Lung (tissue), 12 donors: Measurements from ENCODE around the gene IL22RA1. TPM values are rescaled to one million over a fixed set of nuclear protein-coding genes. Genes with fewer than 3 reads are reported as not detected.

ENCODE experiments used
- ATAC-seq: fragments of 200-7000 bp; cut with Tn5 transposase; one replicate; pipeline ENCODE4 v1.9.1; 2020; ENCODE audit warnings: moderate number of reproducible peaks; ENCODE audit not compliant: insufficient read depth, low FRiP score
- DNase-seq, 3 donors: peaks; one replicate each; pipeline ENCODE4 v3.0.0-alpha.2; 2013 to 2017
- H3K27ac ChIP-seq, 2 donors: one replicate each; pipeline ENCODE4 v1.5.1; 2013; ENCODE audit warnings: mild to moderate bottlenecking in 2 of 2, moderate library complexity in 2 of 2, control low read depth in 1 of 2, inconsistent platforms in 1 of 2, low read depth in 1 of 2, low read length in 1 of 2
- H3K27me3 ChIP-seq, 3 donors: one replicate each; pipeline ENCODE4 v1.5.1; 2013; ENCODE audit warnings: low read length in 2 of 3; ENCODE audit not compliant: control insufficient read depth in 3 of 3, insufficient read depth in 3 of 3
- H3K36me3 ChIP-seq, 4 donors: one replicate each; pipeline ENCODE4 v1.5.1; 2013; ENCODE audit warnings: low read length in 4 of 4, mild to moderate bottlenecking in 1 of 4, moderate library complexity in 1 of 4; ENCODE audit not compliant: control insufficient read depth in 4 of 4, insufficient read depth in 4 of 4
- H3K4me1 ChIP-seq, 5 donors: one replicate each; pipeline ENCODE4 v1.5.1; 2013; ENCODE audit warnings: low read length in 5 of 5, mild to moderate bottlenecking in 2 of 5, moderate library complexity in 1 of 5; ENCODE audit not compliant: control insufficient read depth in 5 of 5, insufficient read depth in 5 of 5
- H3K4me3 ChIP-seq: one replicate; pipeline ENCODE4 v1.5.1; 2013; ENCODE audit warnings: mild to moderate bottlenecking, control low read depth, moderate library complexity
- H3K9ac ChIP-seq, 2 donors: one replicate each; pipeline ENCODE4 v1.5.1; 2013; ENCODE audit warnings: low read length in 2 of 2, control low read depth in 1 of 2; ENCODE audit not compliant: insufficient read depth in 1 of 2
- H3K9me3 ChIP-seq, 4 donors: one replicate each; pipeline ENCODE4 v1.5.1; 2013; ENCODE audit warnings: low read length in 3 of 4, mild to moderate bottlenecking in 1 of 4, moderate library complexity in 1 of 4; ENCODE audit not compliant: control insufficient read depth in 4 of 4, insufficient read depth in 3 of 4
- WGBS, 2 donors: extraction: QIAGEN DNeasy Blood & Tissue Kit; methylation state at CpG; one replicate each; pipeline ENCODE4 v1.1.7; 2013; 5-methylcytosine and 5-hydroxymethylcytosine counted together
- polyA plus RNA-seq, 2 donors: library from polyadenylated mRNA; stranded (reverse); fragments of 200-250 nt; gene quantifications; one replicate each; pipeline ENCODE4 v1.2.1, GENCODE V29; 2013
- total RNA-seq, 2 donors: library from RNA; depleted of rRNA in 1 of 2; stranded (reverse); fragments of >200 nt in 1 of 2; gene quantifications; one replicate each; pipeline ENCODE4 v1.2.1, GENCODE V29; 2014 to 2021
- TF ChIP-seq, protein P1 (sequence below): IDR thresholded peaks from 2 replicates; pipeline ENCODE4 v1.5.1; 2012; ENCODE audit warnings: mild to moderate bottlenecking; ENCODE audit errors: control extremely low read depth, extremely low read depth
- donor health status: control.
- donor health status: control.
- donor health status: Bipolar disorder and iron deficiency.
- donor health status: healthy.
- donor health status: DM: yes; HTN: yes; CAD: no.

The IL22RA1 gene
- total and polyA plus RNA-seq, 4 donors, result 0.09 to 1.0 (median 0.23) TPM

DNA sequence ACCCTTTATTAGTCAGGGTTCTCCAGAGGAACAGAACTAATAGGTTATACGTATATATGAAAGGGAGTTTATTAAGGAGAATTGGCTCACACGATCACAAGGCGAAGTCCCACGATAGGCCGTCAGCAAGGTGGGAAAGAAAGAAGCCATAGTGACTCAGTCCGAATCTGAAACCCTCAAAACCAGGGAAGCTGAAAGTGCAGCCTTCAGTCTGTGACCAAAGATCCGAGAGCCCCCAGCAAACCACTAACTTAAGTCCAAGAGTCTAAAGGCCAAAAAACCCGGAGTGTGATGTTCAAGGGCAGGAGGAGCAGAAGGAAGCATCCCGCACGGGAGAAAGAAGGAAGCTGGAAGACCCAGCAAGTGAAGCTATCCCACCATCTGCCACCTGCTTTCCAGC lies 34.2 kb upstream of the IL22RA1 start:
- TF ChIP-seq, protein P1, sequence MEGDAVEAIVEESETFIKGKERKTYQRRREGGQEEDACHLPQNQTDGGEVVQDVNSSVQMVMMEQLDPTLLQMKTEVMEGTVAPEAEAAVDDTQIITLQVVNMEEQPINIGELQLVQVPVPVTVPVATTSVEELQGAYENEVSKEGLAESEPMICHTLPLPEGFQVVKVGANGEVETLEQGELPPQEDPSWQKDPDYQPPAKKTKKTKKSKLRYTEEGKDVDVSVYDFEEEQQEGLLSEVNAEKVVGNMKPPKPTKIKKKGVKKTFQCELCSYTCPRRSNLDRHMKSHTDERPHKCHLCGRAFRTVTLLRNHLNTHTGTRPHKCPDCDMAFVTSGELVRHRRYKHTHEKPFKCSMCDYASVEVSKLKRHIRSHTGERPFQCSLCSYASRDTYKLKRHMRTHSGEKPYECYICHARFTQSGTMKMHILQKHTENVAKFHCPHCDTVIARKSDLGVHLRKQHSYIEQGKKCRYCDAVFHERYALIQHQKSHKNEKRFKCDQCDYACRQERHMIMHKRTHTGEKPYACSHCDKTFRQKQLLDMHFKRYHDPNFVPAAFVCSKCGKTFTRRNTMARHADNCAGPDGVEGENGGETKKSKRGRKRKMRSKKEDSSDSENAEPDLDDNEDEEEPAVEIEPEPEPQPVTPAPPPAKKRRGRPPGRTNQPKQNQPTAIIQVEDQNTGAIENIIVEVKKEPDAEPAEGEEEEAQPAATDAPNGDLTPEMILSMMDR, result no peak
- Histone ChIP-seq H3K36me3 (peaks cover 0 to 5% (median 0%) of the 10 kb centered on the region in 4 donors), H3K27ac (no peak overlapping the region), H3K9ac (no peak overlapping the region), H3K27me3 (peaks cover 0 to 3% (median 0%) of the 10 kb centered on the region in 3 donors), H3K4me3 (no peak overlapping the region), H3K9me3 (peaks cover 0 to 2% (median 0%) of the 10 kb centered on the region in 4 donors), H3K4me1 (no peaks in the 10 kb centered on the region)
- DNase-seq (no peak), ATAC-seq (no peak)
- WGBS, 2 donors, result 87 to 92% methylated on average over 10 of the region's 10 CpGs

DNA sequence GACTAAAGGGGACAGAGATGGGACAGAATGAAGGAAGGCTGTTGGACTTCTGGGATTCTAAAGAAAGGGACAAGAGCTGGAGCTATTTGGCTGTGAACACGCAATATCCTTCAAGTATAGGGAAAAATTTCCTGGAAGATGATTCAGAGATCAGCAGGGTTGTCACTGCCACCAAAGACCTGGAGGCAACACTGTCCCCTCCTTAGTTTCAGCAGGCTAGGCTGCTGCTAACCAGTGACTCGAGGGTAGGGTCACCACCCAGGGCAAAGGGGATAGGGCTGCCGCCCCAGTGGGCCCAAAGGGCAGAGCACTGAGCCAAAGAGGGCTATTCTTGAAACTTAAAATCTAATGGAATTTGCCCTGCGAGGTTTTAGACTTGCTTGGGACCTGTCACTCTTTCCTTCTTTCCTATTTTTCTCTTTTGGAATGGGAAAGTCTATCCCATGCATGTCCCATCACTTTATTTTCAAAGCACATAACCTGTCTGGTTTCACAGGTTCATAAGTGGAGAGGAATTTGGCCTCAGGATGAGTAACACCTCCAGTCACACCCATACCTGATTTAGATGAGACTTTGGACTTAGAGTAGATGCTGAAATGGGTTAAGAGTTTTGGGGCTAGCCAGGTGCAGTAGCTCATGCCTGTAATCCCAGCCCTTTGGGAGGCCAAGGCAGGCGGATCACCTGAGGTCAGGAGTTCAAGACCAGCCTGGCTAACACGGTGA lies 32.3 kb upstream of the IL22RA1 start:
- WGBS, 2 donors, result 90% methylated on average over 6 of the region's 6 CpGs
- H3K36me3 ChIP-seq, result peaks cover 0 to 5% (median 0%) of the 10 kb centered on the region in 4 donors
- H3K4me1 ChIP-seq, result no peaks in the 10 kb centered on the region
- ATAC-seq (no peak), DNase-seq (no peak)
- TF ChIP-seq, protein P1, result no peak
- H3K27ac ChIP-seq, result no peak overlapping the region
- no peak overlapping the region for H3K9ac ChIP-seq
- peaks cover 0 to 3% (median 0%) of the 10 kb centered on the region in 3 donors for H3K27me3 ChIP-seq
- peaks cover 0 to 2% (median 0%) of the 10 kb centered on the region in 4 donors for H3K9me3 ChIP-seq
- no peak overlapping the region for H3K4me3 ChIP-seq

DNA sequence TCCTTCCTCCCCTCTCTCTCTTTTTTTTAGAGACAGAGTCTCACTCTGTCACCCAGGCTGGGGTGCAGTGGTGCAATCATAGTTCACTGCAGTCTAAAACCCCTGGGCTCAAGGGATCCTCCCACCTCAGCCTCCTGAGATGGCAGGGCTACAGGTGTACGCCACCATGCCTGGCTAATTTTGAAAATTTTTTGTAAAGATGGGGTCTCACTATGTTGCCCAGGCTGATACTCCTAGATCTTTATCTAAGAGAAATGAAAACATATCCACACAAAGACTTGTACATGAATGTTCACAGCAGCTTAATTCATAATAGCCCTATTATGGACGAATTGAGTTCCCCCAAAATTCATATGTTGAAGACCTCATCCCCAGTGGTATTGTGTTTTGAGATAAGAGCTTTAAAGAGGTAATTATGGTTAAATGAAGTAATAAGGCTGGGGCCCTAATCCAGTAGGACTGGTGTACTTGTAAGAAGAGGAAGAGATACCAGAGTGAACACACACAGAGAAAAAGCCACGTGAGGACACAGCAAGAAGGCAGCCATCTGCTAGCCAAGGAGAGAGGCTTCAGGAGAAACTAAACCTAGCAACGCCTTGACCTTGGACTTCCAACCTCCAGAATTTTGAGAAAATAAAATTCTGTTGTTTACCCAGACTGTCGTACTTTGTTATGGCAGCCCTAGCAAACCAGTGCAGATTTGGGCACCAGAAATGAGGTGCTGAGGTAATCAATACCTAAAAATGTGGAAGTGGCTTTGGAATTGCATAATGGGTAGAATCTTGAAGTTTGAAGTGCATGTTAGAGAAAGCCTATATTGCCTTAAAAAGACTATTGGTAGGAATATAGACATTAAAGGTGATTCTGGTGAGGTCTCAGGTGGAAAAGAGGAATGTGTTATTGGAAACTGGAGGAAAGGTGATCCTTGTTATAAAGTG lies 31.0 kb upstream of the IL22RA1 start:
- TF ChIP-seq, protein P1, result no peak
- no peaks in the 10 kb centered on the region for H3K4me1 ChIP-seq
- no peak for DNase-seq
- H3K4me3 ChIP-seq, result no peak overlapping the region
- H3K27me3 ChIP-seq, result peaks cover 0 to 3% (median 0%) of the 10 kb centered on the region in 3 donors
- WGBS, 2 donors, result 85 to 87% methylated on average over 5 of the region's 5 CpGs
- no peak overlapping the region for H3K27ac ChIP-seq
- H3K9me3 ChIP-seq, result peaks cover 0 to 2% (median 0%) of the 10 kb centered on the region in 4 donors
- no peak for ATAC-seq
- H3K9ac ChIP-seq, result no peak overlapping the region
- H3K36me3 ChIP-seq, result no peaks in the 10 kb centered on the region
